ENCODE measurements around the gene TELO2. TPM values are rescaled to one million over a fixed set of nuclear protein-coding genes. Genes with fewer than 3 reads are reported as not detected.

The TELO2 gene
- polyA plus RNA-seq, 2 of the 4 experiments (the other 2 are of a cell fraction): 10.6 to 34.8 TPM

DNA sequence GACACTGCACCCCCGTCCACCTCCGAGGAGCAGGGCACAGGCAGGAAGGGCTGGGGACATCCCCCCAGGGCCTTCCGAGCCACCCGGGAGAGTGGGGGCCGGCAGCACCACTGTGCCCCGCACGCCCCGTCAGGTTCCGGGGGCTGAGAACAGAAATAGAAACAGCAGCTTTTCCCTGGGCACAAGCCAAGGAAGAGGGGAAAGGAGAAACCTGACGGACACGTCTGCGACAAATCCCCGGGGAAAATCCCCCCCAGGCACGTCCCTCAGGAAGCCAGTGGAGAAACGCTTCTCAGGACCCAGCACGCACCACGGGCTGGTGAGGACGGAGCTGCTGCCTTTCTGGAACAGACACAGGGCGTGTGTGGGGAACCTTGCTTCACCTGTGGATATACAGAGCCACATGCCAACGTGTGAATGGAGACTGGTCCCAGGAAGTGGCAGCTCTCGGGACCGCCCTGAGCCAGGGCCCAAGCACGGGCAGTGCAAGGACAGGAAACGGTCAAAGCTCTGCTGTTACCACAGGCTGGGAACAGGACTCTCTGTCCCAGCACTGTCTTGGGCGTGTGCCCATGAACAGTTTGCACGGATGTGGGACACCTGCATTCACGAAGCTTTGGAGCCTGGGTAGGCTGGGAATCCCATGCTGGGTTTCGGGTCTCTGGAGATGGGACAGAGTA lies 39.1 kb downstream of the TELO2 start:
- WGBS (ENCODE audit: missing lambda C conversion rate): 82% methylated on average over 28 of the region's 28 CpGs

GRCh38 chr16:1532771-1533170 lies 39.6 kb downstream of the TELO2 start:
- no peak for FAIRE-seq
- Histone ChIP-seq H3K9me3 (no peaks in the 10 kb centered on the region), H3K27ac (no peak overlapping the region), H3K4me2 (no peak overlapping the region), H3K4me1 (no peaks in the 10 kb centered on the region), H3K4me3 (no peak overlapping the region)
- WGBS (ENCODE audit: missing lambda C conversion rate): 78% methylated on average over 10 of the region's 10 CpGs
- ChIA-PET POLR2A (no interaction called here), CTCF (no interaction called here)
- ATAC-seq: no peak
- TF ChIP-seq BHLHE40 (IDR thresholded peaks at IDR 0.05; ENCODE audit: low read depth, low read length): no peak
- no peak for DNase-seq (ENCODE audit: low read depth in 1 of 2, low spot score in 1 of 2)

More for the DNA sequence above, 39.1 kb downstream of the TELO2 start:
- no peak overlapping the region for H3K27ac ChIP-seq
- H3K4me1 ChIP-seq: no peaks in the 10 kb centered on the region
- no peak for TF ChIP-seq RARB (CRISPR knock-in tag; IDR thresholded peaks at IDR 0.05)
- POLR2A ChIA-PET: no interaction called here
- H3K4me2 ChIP-seq: no peak overlapping the region
- no peaks in the 10 kb centered on the region for H3K9me3 ChIP-seq
- DNase-seq (ENCODE audit: low read depth in 1 of 2, low spot score in 1 of 2) (no peak), ATAC-seq (no peak), FAIRE-seq (no peak)
- H3K4me3 ChIP-seq: no peak overlapping the region
- CTCF ChIA-PET: no interaction called here

DNA sequence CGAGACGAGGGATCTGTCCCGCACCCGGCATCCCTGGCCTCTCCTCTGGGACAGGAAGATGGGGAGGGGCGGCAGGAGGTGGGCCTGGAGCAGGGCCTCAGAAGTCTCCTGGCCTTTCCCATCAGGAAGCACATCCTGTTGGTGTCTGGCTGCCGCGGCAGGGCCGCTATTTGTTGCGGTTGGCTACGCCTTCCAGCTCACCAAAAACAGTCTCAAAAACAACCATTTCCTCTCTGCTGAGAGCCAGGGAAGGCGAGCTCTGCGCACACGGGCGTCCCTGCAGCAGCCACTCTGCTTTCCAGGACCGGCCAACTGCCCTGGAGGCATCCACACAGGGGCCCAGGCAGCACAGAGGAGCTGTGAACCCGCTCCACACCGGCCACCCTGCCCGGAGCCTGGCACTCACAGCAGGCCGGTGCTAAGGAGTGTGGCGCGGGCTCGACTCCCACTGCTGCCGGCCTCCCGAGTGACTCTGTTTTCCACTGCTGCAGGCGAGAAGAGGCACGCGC lies 40.3 kb downstream of the TELO2 start, which contains the start of gene TMEM204:
TSS of gene TMEM204 (plus strand) at position 224 of the 509 bp plus-strand sequence. CDS start 610 bp downstream, outside the sequence.
- FAIRE-seq: no peak
- ATAC-seq: no peak
- POLR2A ChIA-PET: no interaction called here
- DNase-seq (ENCODE audit: low read depth in 1 of 2, low spot score in 1 of 2): no peak
- 86% methylated on average over 25 of the region's 27 CpGs for whole genome bisulfite sequencing (ENCODE audit: missing lambda C conversion rate)
- no peaks in the 10 kb centered on the region for H3K4me1 ChIP-seq
- H3K4me2 ChIP-seq: no peak within 1 kb of the TSS
- CTCF ChIA-PET: no interaction called here
- H3K9me3 ChIP-seq: no peaks in the 10 kb centered on the region
- TF ChIP-seq EP300 (IDR thresholded peaks at IDR 0.05): no peak
- no peak for TF ChIP-seq CBX2 (IDR thresholded peaks at IDR 0.05; ENCODE audit: borderline replicate concordance, low read depth)
- no peak for TF ChIP-seq FOSL2 (IDR thresholded peaks at IDR 0.05)
- no peak for TF ChIP-seq FOSL2 (CRISPR knock-in tag; IDR thresholded peaks at IDR 0.05)
- no peak for TF ChIP-seq ZSCAN20 (CRISPR knock-in tag; IDR thresholded peaks at IDR 0.05)
- no peak for TF ChIP-seq JUNB (IDR thresholded peaks at IDR 0.05)
- no peak for TF ChIP-seq HOXB13 (CRISPR knock-in tag; IDR thresholded peaks at IDR 0.05; ENCODE audit: low read depth)
- no peak for TF ChIP-seq ELK1 (IDR thresholded peaks at IDR 0.05; ENCODE audit: low read depth, low read length)
- no peak for TF ChIP-seq MAZ (IDR thresholded peaks at IDR 0.05; ENCODE audit: borderline replicate concordance, low read depth, low read length)
- no peak for TF ChIP-seq NR3C1 (IDR thresholded peaks at IDR 0.05)
- no peak for TF ChIP-seq KDM5A (IDR thresholded peaks at IDR 0.05)
- TF ChIP-seq RCOR1 (IDR thresholded peaks at IDR 0.05; ENCODE audit: low read depth, low read length): no peak
- TF ChIP-seq MYC (IDR thresholded peaks at IDR 0.05; ENCODE audit: borderline replicate concordance, low read length): no peak
- TF ChIP-seq, protein P1, sequence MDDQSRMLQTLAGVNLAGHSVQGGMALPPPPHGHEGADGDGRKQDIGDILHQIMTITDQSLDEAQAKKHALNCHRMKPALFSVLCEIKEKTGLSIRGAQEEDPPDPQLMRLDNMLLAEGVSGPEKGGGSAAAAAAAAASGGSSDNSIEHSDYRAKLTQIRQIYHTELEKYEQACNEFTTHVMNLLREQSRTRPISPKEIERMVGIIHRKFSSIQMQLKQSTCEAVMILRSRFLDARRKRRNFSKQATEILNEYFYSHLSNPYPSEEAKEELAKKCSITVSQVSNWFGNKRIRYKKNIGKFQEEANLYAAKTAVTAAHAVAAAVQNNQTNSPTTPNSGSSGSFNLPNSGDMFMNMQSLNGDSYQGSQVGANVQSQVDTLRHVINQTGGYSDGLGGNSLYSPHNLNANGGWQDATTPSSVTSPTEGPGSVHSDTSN (IDR thresholded peaks at IDR 0.05): no peak
- no peak within 1 kb of the TSS for H3K4me3 ChIP-seq
- no peak within 1 kb of the TSS for H3K27ac ChIP-seq

DNA sequence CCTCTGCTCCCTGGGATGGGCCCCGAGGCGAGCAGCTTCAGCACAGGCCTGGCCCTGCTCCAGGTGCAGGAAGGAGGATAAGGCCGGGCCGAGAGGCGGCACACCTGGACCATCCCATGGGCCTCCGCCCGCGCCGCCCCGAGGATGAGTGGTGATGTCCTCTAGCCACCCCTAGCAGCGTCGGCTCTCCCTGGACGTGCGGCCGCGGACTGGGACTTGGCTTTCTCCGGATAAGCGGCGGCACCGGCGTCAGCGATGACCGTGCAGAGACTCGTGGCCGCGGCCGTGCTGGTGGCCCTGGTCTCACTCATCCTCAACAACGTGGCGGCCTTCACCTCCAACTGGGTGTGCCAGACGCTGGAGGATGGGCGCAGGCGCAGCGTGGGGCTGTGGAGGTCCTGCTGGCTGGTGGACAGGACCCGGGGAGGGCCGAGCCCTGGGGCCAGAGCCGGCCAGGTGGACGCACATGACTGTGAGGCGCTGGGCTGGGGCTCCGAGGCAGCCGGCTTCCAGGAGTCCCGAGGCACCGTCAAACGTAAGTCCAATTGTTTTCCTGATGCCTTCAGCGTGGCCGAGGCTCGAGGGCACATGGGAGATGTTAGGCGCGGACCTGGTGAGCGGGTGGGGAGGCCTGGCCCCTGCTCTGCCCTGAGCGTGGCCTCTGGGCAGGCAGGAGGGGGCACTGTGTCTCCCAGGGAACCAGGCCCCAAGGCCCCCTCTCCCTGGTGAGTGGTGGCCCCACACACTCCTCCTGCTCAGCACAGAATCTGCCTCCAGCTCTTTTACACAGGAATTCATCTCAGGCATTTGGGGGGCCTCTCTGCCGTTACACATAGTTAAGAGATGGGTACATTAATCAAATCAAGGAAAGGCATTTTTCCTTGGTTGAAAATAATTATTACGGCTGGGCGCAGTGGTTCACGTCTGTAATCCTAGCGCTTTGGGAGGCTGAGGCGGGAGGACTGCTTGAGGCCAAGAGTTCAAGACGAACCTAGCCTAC lies 41.2 kb downstream of the TELO2 start:
- WGBS (ENCODE audit: missing lambda C conversion rate): 93% methylated on average over 36 of the region's 57 CpGs
- TF ChIP-seq RCOR1 (IDR thresholded peaks at IDR 0.05; ENCODE audit: low read depth, low read length) (no peak), RFX5 (IDR thresholded peaks at IDR 0.05) (no peak), POLR2AphosphoS2 (conservative IDR thresholded peaks at IDR 0.05; ENCODE audit: low read length) (no peak), HOXB13 (CRISPR knock-in tag; IDR thresholded peaks at IDR 0.05; ENCODE audit: low read depth) (no peak), POLR2A (IDR thresholded peaks at IDR 0.05; ENCODE audit: low read length) (no peak), NFE2L2 (conservative IDR thresholded peaks at IDR 0.05; ENCODE audit: low read length) (no peak), MAZ (IDR thresholded peaks at IDR 0.05; ENCODE audit: borderline replicate concordance, low read depth, low read length) (no peak)
- ATAC-seq (no peak), DNase-seq (ENCODE audit: low read depth in 1 of 2, low spot score in 1 of 2) (no peak), FAIRE-seq (no peak)
- H3K27ac ChIP-seq: no peak overlapping the region
- H3K9me3 ChIP-seq: no peaks in the 10 kb centered on the region
- no peaks in the 10 kb centered on the region for H3K4me1 ChIP-seq
- H3K4me2 ChIP-seq: no peak overlapping the region
- no peak overlapping the region for H3K4me3 ChIP-seq
- POLR2A ChIA-PET: no interaction called here
- CTCF ChIA-PET: no interaction called here

Data from A549 (cell line).